ENCODE measurements around the gene TNS2. TPM values are rescaled to one million over a fixed set of nuclear protein-coding genes. Genes with fewer than 3 reads are reported as not detected.
"Not testable (repeated sequence)": the region's sequence is repeated elsewhere in the genome, so short reads cannot be mapped to it uniquely, and the experiment has no call there.

TNS2 gene
- total RNA-seq, 4 donors from 2014 or later, result 29.2 to 274 (median 154) TPM

DNA sequence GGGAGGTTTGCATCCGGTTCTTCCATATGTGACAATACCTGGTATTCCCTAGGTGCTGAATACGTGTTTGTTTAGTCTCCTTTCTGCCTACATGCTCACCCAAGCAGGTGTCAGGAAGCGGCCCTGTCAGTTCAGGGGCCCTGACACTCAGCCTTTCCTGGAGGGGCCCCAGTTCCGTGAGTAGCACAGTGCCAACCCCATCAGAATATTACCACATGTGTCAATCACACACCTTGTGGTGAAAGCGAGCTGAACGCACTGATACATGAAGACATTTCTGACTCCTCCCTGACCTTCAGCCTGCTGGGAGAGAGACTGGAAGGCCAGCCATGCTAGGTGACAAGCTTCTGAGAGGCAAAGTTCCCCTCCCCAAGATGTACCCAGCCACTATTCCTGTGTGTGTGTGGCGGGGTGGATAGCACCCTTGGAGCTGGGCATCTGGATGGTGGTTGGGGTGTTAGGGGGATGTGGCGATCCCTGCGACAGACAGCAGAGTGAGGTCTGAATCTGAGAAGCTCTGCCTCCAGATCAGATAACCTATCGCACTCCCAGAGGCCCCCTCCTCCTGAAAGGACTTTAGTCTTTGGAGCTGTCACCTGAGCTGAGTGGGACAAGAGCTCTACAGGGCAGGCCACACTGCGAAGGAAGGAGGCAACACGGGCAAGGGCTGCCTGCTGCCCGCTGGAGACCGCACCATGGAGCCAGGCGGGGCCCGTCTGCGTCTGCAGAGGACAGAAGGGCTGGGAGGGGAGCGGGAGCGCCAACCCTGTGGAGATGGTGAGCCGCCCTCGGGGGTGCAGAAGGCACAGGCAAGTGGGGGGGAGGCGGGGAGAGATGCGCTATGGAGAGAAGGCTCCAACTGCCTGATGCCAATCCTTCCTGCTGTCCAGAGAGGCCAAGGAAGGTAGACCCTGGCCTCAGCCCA, 53.3 kb downstream of the TNS2 start, which contains the start of gene SOAT2:
Gene SOAT2 (plus strand): TSS at position 604 of the 925 bp plus-strand sequence. CDS start 92 bp downstream, at position 696.
- H3K36me3 ChIP-seq, result no peaks in the 10 kb centered on the region
- peak within 1 kb of the TSS; percentile 55 to 84 (median 76) for H3K27ac ChIP-seq
- peaks cover 5 to 29% (median 13%) of the 10 kb centered on the region in 4 donors for H3K4me1 ChIP-seq
- peak; percentile 65 to 80 (median 72) for DNase-seq
- H3K4me3 ChIP-seq, result peak within 1 kb of the TSS in 2 of 4 donors; percentile 7 to 10
- H3K9me3 ChIP-seq, result no peaks in the 10 kb centered on the region
- H3K27me3 ChIP-seq, result no peaks in the 10 kb centered on the region
- no peak for TF ChIP-seq POLR2A (IDR thresholded peaks at IDR 0.05)
- TF ChIP-seq, protein P1, sequence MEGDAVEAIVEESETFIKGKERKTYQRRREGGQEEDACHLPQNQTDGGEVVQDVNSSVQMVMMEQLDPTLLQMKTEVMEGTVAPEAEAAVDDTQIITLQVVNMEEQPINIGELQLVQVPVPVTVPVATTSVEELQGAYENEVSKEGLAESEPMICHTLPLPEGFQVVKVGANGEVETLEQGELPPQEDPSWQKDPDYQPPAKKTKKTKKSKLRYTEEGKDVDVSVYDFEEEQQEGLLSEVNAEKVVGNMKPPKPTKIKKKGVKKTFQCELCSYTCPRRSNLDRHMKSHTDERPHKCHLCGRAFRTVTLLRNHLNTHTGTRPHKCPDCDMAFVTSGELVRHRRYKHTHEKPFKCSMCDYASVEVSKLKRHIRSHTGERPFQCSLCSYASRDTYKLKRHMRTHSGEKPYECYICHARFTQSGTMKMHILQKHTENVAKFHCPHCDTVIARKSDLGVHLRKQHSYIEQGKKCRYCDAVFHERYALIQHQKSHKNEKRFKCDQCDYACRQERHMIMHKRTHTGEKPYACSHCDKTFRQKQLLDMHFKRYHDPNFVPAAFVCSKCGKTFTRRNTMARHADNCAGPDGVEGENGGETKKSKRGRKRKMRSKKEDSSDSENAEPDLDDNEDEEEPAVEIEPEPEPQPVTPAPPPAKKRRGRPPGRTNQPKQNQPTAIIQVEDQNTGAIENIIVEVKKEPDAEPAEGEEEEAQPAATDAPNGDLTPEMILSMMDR (IDR thresholded peaks at IDR 0.05), result peak in 2 of 6 experiments; percentile 2 to 10

DNA sequence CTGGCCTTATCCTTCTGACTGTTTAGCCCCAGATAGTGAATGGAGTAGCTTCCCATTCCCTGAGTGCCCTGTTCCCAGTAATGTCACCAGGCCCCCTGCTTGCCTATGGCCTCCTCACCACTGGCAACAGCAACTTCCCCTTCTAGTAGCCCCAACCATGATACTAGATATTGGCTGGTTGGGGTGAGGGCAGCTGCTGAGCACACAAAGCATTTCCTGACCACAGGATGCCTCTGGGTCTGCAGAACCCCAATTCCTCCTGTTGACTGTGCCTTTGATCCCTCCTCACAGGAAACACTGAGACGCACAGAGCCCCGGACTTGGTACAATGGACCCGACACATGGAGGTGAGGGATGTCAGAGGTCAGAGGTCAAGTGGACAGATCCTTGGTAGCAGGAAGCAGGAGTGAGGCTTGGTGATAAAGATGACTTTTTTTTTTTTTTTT, 54.0 kb downstream of the TNS2 start:
- no peaks in the 10 kb centered on the region for H3K9me3 ChIP-seq
- no peaks in the 10 kb centered on the region for H3K27me3 ChIP-seq
- TF ChIP-seq POLR2A (IDR thresholded peaks at IDR 0.05), result no peak
- TF ChIP-seq, protein P1 (IDR thresholded peaks at IDR 0.05), result no peak
- peak overlapping the region in 2 of 4 donors; percentile 7 to 10 for H3K4me3 ChIP-seq
- peak overlapping the region; percentile 55 to 84 (median 76) for H3K27ac ChIP-seq
- H3K4me1 ChIP-seq, result peaks cover 5 to 22% (median 13%) of the 10 kb centered on the region in 4 donors
- H3K36me3 ChIP-seq, result no peaks in the 10 kb centered on the region
- peak in 2 of 3 donors; percentile 67 to 73 for DNase-seq

GRCh38 chr12:53105256-53105655, 55.4 kb downstream of the TNS2 start:
- DNase-seq, result no peak
- Histone ChIP-seq H3K4me1 (peaks cover 5 to 18% (median 11%) of the 10 kb centered on the region in 4 donors), H3K27me3 (no peaks in the 10 kb centered on the region)

DNA sequence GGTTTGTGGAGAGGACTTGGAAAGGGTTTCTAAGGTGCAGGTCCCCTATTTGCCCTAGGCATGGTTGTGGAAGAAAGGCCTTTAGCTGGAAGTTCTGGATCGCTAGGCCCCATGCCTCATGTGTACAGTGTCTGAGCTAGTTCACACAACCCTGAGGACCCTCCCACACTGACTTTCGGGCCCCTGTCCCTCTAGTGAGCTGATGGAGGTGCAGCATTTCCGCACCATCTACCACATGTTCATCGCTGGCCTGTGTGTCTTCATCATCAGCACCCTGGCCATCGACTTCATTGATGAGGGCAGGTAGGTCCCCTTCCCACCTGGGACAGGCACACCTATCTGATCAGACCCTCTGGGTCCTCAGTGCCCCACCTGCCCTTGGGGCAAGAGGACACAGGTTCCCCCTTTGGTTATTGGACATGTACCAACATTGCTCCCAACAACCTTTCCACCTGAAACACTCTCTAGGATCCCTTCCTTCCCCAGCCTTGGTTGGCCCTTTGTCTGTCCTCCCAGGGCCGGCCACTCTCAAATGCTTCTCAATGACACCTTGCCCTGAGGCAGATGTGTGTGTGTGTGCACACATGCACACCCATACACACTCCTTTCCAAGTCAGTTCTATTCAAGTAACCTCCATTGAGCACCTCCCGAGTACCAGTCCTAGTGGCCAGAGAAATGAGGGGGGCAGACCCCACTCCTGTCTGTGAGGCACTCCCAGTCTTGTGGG, 56.0 kb downstream of the TNS2 start:
- Histone ChIP-seq H3K27ac (no peak overlapping the region), H3K9me3 (no peaks in the 10 kb centered on the region), H3K27me3 (no peaks in the 10 kb centered on the region), H3K36me3 (no peaks in the 10 kb centered on the region), H3K4me3 (no peak overlapping the region), H3K4me1 (peaks cover 5 to 18% (median 11%) of the 10 kb centered on the region in 4 donors)
- TF ChIP-seq POLR2A (IDR thresholded peaks at IDR 0.05), result no peak
- TF ChIP-seq, protein P1 (IDR thresholded peaks at IDR 0.05), result no peak
- no peak for DNase-seq

More at GRCh38 chr12:53105256-53105655, 55.4 kb downstream of the TNS2 start:
- Histone ChIP-seq H3K4me3 (no peak overlapping the region), H3K36me3 (no peaks in the 10 kb centered on the region), H3K27ac (no peak overlapping the region), H3K9me3 (no peaks in the 10 kb centered on the region)
- no peak for TF ChIP-seq POLR2A (IDR thresholded peaks at IDR 0.05)
- TF ChIP-seq, protein P1 (IDR thresholded peaks at IDR 0.05), result no peak

DNA sequence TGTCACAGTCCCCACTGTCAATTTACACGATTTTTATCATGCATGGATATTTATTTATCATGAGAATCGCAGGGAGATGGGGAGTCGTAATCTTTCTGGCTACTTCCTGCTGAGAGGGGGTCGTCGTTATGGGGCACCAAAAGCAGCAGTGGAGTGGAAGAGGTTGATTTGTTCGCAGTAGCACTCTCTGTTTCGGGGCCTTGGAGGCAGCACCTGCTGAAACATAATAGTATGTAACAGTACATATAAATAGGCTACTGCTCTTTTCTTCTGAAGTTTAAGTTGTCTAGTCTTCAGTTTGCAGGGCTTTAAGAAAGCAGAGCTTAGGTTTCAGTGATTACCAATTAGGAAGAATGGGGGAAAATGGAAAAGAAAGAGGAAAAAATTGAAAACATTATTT, 57.3 kb downstream of the TNS2 start:
- no peaks in the 10 kb centered on the region for H3K27me3 ChIP-seq

GRCh38 chr12:53112431-53112830, 62.6 kb downstream of the TNS2 start:
- not testable (repeated sequence) for H3K4me3 ChIP-seq, H3K9me3 ChIP-seq, DNase-seq

More for the DNA sequence above, 57.3 kb downstream of the TNS2 start:
- Histone ChIP-seq H3K36me3 (no peaks in the 10 kb centered on the region), H3K4me1 (peaks cover 5 to 18% (median 10%) of the 10 kb centered on the region in 4 donors), H3K9me3 (no peaks in the 10 kb centered on the region), H3K27ac (no peak overlapping the region), H3K4me3 (no peak overlapping the region)
- no peak for DNase-seq
- TF ChIP-seq POLR2A (IDR thresholded peaks at IDR 0.05), result no peak
- TF ChIP-seq, protein P1 (IDR thresholded peaks at IDR 0.05), result no peak

More at GRCh38 chr12:53112431-53112830, 62.6 kb downstream of the TNS2 start:
- H3K27me3 ChIP-seq, H3K27ac ChIP-seq, H3K36me3 ChIP-seq, H3K4me1 ChIP-seq: not testable (repeated sequence)

Data from Peyer's patch (tissue), 4 donors.